ENCODE data around the gene ADAMTS1.

- TF ChIP-seq MAX (IDR thresholded peaks at IDR 0.05) (no peak), NRL (CRISPR knock-in tag; IDR thresholded peaks at IDR 0.05; ENCODE audit: borderline replicate concordance) (no peak), EZH2 (conservative IDR thresholded peaks at IDR 0.05; ENCODE audit: low read depth, low read length) (no peak), STAG1 (CRISPR knock-in tag; IDR thresholded peaks at IDR 0.05) (no peak), HNF1B (CRISPR knock-in tag; IDR thresholded peaks at IDR 0.05) (no peak)
Observed at GRCh38 chr21:26797878-26798456, 47.2 kb downstream of the ADAMTS1 start.

Data from HepG2 (cell line).